Measurements from ENCODE around the gene ADGRG6.
"Not testable (repeated sequence)": the region's sequence is repeated elsewhere in the genome, so short reads cannot be mapped to it uniquely, and the experiment has no call there.

Gene ADGRG6

DNA sequence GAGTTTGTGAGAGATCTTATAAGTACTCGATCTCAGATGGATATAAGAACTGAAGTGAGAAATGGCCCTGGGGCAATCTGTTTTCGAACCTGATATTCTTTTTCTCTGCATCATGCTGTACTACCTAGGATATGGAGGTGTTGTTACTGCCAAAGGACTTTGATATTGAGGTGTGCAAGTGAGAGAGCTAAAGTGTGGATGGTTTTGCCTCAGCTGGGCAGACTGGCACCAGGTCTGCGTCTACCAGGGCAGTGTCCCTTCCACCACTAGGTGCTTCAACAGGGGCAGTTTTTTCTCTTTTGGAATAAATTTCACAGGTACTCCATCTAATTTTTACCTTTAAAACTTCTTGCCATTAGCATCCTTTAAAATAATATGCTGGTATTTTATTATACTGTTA is 35.0 kb downstream of the ADGRG6 start:
- DNase-seq (ENCODE audit: insufficient read length, low spot score) (no peak), FAIRE-seq (no peak)
- TF ChIP-seq PAX5 (IDR thresholded peaks at IDR 0.05; ENCODE audit: insufficient read depth, low read length, severe bottlenecking) (no peak), TAF1 (IDR thresholded peaks at IDR 0.05; ENCODE audit: low read depth, low read length) (no peak), POLR2AphosphoS5 (IDR thresholded peaks at IDR 0.05; ENCODE audit: low read depth, low read length) (no peak), POLR2A (IDR thresholded peaks at IDR 0.05; ENCODE audit: low read depth, low read length) (no peak), SPI1 (IDR thresholded peaks at IDR 0.05; ENCODE audit: low read depth, low read length) (no peak), POU2F2 (IDR thresholded peaks at IDR 0.05; ENCODE audit: low read depth, low read length) (no peak)

DNA sequence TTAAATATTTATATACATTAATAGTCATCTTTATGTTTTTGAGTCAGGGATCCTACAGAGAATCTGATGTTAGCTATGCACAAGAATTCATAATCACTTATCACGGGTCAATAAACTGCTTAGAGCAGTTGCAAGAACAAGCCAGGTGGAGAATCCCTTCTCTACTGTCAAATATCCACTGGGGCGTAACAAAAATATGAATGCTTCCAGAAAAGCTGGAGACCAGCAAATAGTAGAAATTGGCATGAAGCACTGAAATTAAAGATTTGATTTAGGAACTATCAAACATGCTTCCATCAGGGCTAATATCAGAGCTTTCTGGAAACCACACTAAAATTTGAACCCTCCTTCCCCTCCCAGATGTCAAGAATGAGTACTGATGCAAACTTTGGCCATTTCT is 37.3 kb downstream of the ADGRG6 start:
- FAIRE-seq: no peak
- TF ChIP-seq POLR2A (IDR thresholded peaks at IDR 0.05; ENCODE audit: low read depth, low read length) (no peak), TAF1 (IDR thresholded peaks at IDR 0.05; ENCODE audit: low read depth, low read length) (no peak), SPI1 (IDR thresholded peaks at IDR 0.05; ENCODE audit: low read depth, low read length) (no peak), POLR2AphosphoS5 (IDR thresholded peaks at IDR 0.05; ENCODE audit: low read depth, low read length) (no peak), POU2F2 (IDR thresholded peaks at IDR 0.05; ENCODE audit: low read depth, low read length) (no peak), PAX5 (IDR thresholded peaks at IDR 0.05; ENCODE audit: insufficient read depth, low read length, severe bottlenecking) (no peak)
- no peak for DNase-seq (ENCODE audit: insufficient read length, low spot score)

DNA sequence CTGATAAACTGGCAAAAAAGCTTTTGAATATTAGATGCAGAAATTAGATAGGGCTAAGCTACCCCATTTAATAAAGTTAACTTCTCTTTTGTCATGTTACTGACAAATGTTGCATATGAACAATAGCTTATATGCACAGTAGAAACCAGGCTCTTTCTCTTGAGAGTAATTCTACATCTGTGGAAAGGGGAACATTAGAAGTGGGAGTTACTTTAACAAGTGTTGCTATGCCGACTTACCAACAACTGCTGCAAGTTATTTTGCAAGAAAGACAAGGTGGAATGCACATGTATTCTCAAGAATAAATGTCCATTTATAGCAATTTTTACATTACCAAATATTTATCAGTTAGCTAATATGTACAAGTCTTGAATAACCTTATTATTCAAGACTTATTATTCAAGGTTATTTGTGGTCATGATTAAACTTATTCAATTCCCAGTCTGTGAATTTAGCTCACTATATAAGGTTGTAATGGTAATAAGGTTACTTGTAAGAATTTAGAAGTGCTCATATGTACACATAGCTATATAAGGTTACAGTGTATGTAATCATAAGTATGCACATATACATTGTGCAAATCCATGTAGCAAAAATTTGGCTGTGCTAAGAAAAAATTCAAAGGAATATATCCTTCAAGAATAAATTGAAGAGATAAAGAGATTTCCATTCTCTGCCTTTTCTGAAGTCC is 38.3 kb downstream of the ADGRG6 start:
- TF ChIP-seq TAF1 (IDR thresholded peaks at IDR 0.05; ENCODE audit: low read depth, low read length): no peak
- TF ChIP-seq PAX5 (IDR thresholded peaks at IDR 0.05; ENCODE audit: insufficient read depth, low read length, severe bottlenecking): no peak
- no peak for TF ChIP-seq POLR2AphosphoS5 (IDR thresholded peaks at IDR 0.05; ENCODE audit: low read depth, low read length)
- TF ChIP-seq SPI1 (IDR thresholded peaks at IDR 0.05; ENCODE audit: low read depth, low read length): no peak
- TF ChIP-seq POU2F2 (IDR thresholded peaks at IDR 0.05; ENCODE audit: low read depth, low read length): no peak
- TF ChIP-seq POLR2A (IDR thresholded peaks at IDR 0.05; ENCODE audit: low read depth, low read length): no peak
- DNase-seq (ENCODE audit: insufficient read length, low spot score) (no peak), FAIRE-seq (no peak)

DNA sequence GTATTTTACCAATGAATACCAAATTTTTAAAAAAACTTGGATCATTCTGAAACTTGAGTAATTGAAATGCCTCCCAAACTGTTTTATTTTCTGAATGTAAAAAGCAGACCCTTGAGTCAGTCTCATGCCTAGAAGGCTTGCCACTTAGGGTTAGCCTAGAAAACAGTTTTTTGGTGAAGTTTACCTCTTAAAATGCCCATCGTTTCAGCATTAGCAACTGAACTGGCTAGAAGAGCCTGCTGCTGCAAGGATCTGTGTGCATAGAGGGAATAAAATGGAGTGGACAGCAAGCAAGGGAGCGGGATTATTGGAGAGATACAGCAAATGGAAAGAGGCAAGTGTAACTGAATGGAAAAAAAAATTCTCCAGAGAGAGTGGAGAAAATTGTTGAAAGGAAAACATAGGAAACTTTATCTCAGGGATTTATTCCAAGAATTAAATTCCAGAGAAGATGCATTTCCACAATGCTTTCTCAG is 40.1 kb downstream of the ADGRG6 start:
- no peak for TF ChIP-seq PAX5 (IDR thresholded peaks at IDR 0.05; ENCODE audit: insufficient read depth, low read length, severe bottlenecking)
- TF ChIP-seq POLR2AphosphoS5 (IDR thresholded peaks at IDR 0.05; ENCODE audit: low read depth, low read length): no peak
- TF ChIP-seq SPI1 (IDR thresholded peaks at IDR 0.05; ENCODE audit: low read depth, low read length): no peak
- no peak for TF ChIP-seq POU2F2 (IDR thresholded peaks at IDR 0.05; ENCODE audit: low read depth, low read length)
- no peak for TF ChIP-seq POLR2A (IDR thresholded peaks at IDR 0.05; ENCODE audit: low read depth, low read length)
- TF ChIP-seq TAF1 (IDR thresholded peaks at IDR 0.05; ENCODE audit: low read depth, low read length): no peak
- FAIRE-seq (no peak), DNase-seq (ENCODE audit: insufficient read length, low spot score) (no peak)

DNA sequence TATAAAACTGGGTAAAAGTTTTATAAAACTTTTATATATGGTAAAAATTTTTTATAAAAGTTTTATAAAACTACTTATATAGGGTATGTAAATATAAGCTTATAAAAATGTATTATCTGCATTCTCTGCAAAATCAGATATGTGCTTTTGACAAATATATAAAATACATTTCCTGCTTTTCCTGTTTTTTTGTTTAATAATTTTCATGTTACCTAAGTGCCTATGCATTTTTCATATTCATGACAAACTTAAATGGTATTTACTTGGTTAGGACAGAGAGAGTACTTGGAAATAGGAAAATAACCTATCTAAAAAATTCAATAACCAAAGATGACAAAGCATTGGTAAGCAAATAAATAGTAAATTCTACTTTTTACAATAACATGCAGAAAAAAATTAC is 41.2 kb downstream of the ADGRG6 start:
- TF ChIP-seq PAX5 (IDR thresholded peaks at IDR 0.05; ENCODE audit: insufficient read depth, low read length, severe bottlenecking): no peak
- TF ChIP-seq POU2F2 (IDR thresholded peaks at IDR 0.05; ENCODE audit: low read depth, low read length): no peak
- no peak for TF ChIP-seq TAF1 (IDR thresholded peaks at IDR 0.05; ENCODE audit: low read depth, low read length)
- TF ChIP-seq POLR2A (IDR thresholded peaks at IDR 0.05; ENCODE audit: low read depth, low read length): no peak
- TF ChIP-seq POLR2AphosphoS5 (IDR thresholded peaks at IDR 0.05; ENCODE audit: low read depth, low read length): no peak
- no peak for TF ChIP-seq SPI1 (IDR thresholded peaks at IDR 0.05; ENCODE audit: low read depth, low read length)
- FAIRE-seq (no peak), DNase-seq (ENCODE audit: insufficient read length, low spot score) (no peak)

DNA sequence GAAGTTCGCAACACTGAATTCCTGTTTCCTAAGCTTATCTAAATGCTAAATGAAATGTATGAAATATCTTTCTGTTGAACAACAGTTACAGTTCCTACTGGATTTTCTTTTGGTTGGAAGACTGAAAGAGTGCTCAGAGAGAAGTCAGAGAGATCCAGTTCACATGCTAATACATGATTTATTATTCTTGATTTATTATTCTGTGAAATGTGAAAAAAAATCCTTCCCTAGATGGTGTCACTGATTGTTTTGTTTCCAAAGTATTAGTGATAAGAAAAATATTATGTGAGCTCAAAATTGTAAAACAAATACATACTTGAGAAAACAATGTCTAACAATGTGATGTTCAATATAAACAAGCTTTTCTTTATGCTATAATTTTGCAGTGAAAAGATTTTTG is 42.1 kb downstream of the ADGRG6 start:
- no peak for TF ChIP-seq PAX5 (IDR thresholded peaks at IDR 0.05; ENCODE audit: insufficient read depth, low read length, severe bottlenecking)
- TF ChIP-seq POLR2A (IDR thresholded peaks at IDR 0.05; ENCODE audit: low read depth, low read length): no peak
- no peak for TF ChIP-seq POLR2AphosphoS5 (IDR thresholded peaks at IDR 0.05; ENCODE audit: low read depth, low read length)
- no peak for TF ChIP-seq POU2F2 (IDR thresholded peaks at IDR 0.05; ENCODE audit: low read depth, low read length)
- TF ChIP-seq SPI1 (IDR thresholded peaks at IDR 0.05; ENCODE audit: low read depth, low read length): no peak
- TF ChIP-seq TAF1 (IDR thresholded peaks at IDR 0.05; ENCODE audit: low read depth, low read length): no peak
- DNase-seq (ENCODE audit: insufficient read length, low spot score) (no peak), FAIRE-seq (no peak)

DNA sequence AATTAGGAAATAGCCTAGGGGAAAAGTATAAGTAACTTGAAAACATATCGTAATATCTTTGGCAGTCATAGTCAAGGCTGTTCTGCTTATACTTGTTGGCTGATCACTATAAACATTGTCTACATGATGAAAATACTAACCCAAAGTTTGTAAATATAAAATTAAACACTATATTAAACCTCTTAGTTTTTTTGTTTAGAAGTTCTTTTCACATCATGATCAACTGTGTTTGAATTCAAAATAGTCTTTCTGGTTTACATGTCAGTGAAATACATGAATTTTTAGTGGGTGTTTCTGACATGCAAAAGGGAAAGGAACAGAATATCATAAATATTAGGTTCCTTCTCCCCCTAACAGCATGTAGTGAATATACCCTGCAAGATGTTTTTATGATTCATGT is 43.5 kb downstream of the ADGRG6 start:
- FAIRE-seq (no peak), DNase-seq (ENCODE audit: insufficient read length, low spot score) (no peak)
- TF ChIP-seq POLR2AphosphoS5 (IDR thresholded peaks at IDR 0.05; ENCODE audit: low read depth, low read length) (no peak), TAF1 (IDR thresholded peaks at IDR 0.05; ENCODE audit: low read depth, low read length) (no peak), POU2F2 (IDR thresholded peaks at IDR 0.05; ENCODE audit: low read depth, low read length) (no peak), SPI1 (IDR thresholded peaks at IDR 0.05; ENCODE audit: low read depth, low read length) (no peak), PAX5 (IDR thresholded peaks at IDR 0.05; ENCODE audit: insufficient read depth, low read length, severe bottlenecking) (no peak), POLR2A (IDR thresholded peaks at IDR 0.05; ENCODE audit: low read depth, low read length) (no peak)

DNA sequence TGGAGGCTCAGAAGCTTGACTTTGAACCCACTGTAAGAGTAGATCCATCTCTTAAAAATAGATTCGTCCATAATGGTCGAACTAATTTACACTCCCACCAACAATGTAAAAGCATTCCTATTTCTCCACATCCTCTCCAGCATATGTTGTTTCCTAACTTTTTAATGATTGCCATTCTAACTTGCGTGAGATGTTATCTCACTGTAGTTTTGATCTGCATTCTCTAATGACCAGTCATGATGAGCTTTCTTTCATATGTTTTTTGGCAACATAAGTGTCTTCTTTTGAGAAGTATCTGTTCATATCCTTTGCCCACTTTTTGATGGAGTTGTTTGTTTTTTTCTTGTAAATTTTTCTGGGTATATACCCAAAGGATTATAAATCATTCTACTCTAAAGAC is 44.4 kb downstream of the ADGRG6 start:
- DNase-seq (ENCODE audit: insufficient read length, low spot score); FAIRE-seq: not testable (repeated sequence)

DNA sequence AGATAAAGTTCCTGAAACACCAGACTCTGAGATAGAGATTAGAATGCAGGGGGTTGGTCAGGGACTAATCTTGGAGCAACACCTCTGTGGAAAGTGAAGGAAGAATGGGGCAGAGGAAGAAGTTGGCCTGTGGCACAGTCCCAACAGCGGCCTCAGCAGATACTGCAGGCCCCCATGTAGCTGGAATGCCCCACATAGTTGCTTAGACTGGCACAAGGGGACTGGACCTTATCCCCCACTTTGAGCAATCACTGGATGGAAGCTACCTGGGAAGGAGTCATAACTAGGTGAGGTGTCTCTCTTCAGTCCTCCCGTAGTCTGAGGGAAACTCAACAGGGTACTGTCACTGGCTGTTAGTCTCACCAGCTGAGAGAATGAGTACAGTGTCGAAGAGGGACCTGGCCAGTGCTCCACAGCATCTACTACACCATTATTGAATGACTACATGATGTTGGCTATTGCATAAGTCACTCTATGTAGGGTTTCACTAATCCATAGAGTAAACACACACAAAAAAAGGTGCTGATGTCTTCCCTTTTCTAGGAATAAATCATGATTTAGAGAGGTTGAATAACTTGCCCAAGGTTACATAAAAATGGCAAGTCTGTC is 47.5 kb downstream of the ADGRG6 start:
- FAIRE-seq (no peak), DNase-seq (ENCODE audit: insufficient read length, low spot score) (no peak)
- no peak for TF ChIP-seq TAF1 (IDR thresholded peaks at IDR 0.05; ENCODE audit: low read depth, low read length)

DNA sequence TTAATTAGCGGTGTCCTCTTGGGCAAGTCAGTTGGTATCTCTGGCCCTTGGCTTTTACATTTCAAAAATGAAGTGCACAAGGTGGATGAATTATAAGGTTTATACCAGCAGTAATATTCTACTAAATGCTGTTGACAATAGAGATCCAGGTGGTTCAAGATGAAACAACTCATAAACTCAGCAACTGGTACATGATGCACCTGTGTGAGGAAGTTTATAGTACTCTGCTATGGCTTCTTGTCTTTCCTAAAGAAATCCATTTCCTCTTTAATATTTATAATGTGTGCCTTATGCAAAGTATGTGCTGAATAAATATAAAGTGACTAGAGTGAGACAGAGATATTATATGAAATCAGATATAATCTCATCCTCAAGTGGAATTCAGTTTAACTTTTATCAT is 48.5 kb downstream of the ADGRG6 start:
- DNase-seq (ENCODE audit: insufficient read length, low spot score) (no peak), FAIRE-seq (no peak)
- TF ChIP-seq POLR2AphosphoS5 (IDR thresholded peaks at IDR 0.05; ENCODE audit: low read depth, low read length) (no peak), POU2F2 (IDR thresholded peaks at IDR 0.05; ENCODE audit: low read depth, low read length) (no peak), POLR2A (IDR thresholded peaks at IDR 0.05; ENCODE audit: low read depth, low read length) (no peak), PAX5 (IDR thresholded peaks at IDR 0.05; ENCODE audit: insufficient read depth, low read length, severe bottlenecking) (no peak), TAF1 (IDR thresholded peaks at IDR 0.05; ENCODE audit: low read depth, low read length) (no peak), SPI1 (IDR thresholded peaks at IDR 0.05; ENCODE audit: low read depth, low read length) (no peak)
